GM21825 (cell line): ENCODE measurements around the gene EEF2K.

Experiments
- ATAC-seq: cut with Tn5 transposase; IDR thresholded peaks from one replicate; pipeline ENCODE4 v1.9.1; 2021; ENCODE audit warnings: mild to moderate bottlenecking, moderate library complexity; ENCODE audit not compliant: unreplicated experiment

The EEF2K gene

GRCh38 chr16:22328081-22328725 is 122.1 kb downstream of the EEF2K start:
- no peak for ATAC-seq

GRCh38 chr16:22329199-22329695 is 123.2 kb downstream of the EEF2K start:
- no peak for ATAC-seq

- ATAC-seq: no peak
Observed at GRCh38 chr16:22330326-22330725, 124.2 kb downstream of the EEF2K start.

- ATAC-seq: no peak
Observed at GRCh38 chr16:22333457-22333994, 127.4 kb downstream of the EEF2K start.

- ATAC-seq: no peak
Observed at GRCh38 chr16:22335668-22336246, 129.7 kb downstream of the EEF2K start.

GRCh38 chr16:22336581-22336980 is 130.5 kb downstream of the EEF2K start:
- ATAC-seq: no peak

- ATAC-seq: no peak
Observed at GRCh38 chr16:22337045-22337444, 131.0 kb downstream of the EEF2K start.

- ATAC-seq: no peak
Observed at GRCh38 chr16:22337849-22338635, 132.0 kb downstream of the EEF2K start.
